HL-60 (cell line): ENCODE data around the gene DYNLT4.

Source experiments
- CTCF ChIP-seq: IDR thresholded peaks from one replicate; pipeline ENCODE4 v1.5.1; 2011; ENCODE audit warnings: low read length, control low read depth, inconsistent platforms; ENCODE audit not compliant: insufficient read depth
- GABPA ChIP-seq: IDR thresholded peaks from 2 replicates; pipeline ENCODE4 v1.6.1; 2012; ENCODE audit warnings: low read depth
- POLR2AphosphoS5 ChIP-seq: IDR thresholded peaks from 2 replicates; pipeline ENCODE4 v1.6.1; 2012; ENCODE audit warnings: low read depth
- REST ChIP-seq: IDR thresholded peaks from 2 replicates; pipeline ENCODE4 v1.6.1; 2012; ENCODE audit warnings: low read depth; ENCODE audit not compliant: insufficient replicate concordance
- SPI1 ChIP-seq: IDR thresholded peaks from 2 replicates; pipeline ENCODE4 v1.6.1; 2012; ENCODE audit warnings: low read depth, mild to moderate bottlenecking, borderline replicate concordance

DNA sequence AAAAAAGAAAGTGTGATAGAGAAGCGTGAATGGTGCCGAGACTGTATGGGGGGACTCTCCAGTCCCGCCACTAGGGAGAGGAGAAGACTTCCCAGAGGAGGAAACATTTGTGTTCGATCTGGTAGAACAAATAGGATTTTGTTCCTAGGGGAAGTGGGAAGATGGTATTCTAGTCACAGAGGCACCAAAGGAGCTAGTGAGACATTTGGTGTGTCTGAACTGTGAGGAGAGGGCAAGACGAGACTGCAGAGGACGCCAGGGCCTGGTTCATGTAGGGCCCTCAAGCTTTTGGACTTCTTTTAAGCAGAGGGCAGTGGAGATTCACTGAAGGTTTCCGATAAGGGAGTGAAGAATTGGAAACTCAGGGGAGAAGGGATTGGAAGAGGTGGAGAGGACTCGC, 4.1 kb upstream of the DYNLT4 start:
- TF ChIP-seq POLR2AphosphoS5 = no peak
- TF ChIP-seq CTCF = no peak
- no peak for TF ChIP-seq REST
- no peak for TF ChIP-seq GABPA
- TF ChIP-seq SPI1 = no peak
